GM23338 (cell line): ENCODE measurements around the gene SLC16A6. TPM values are rescaled to one million over a fixed set of nuclear protein-coding genes. Genes with fewer than 3 reads are reported as not detected.
A peak's percentile ranks its signal among the peaks of the same experiment; 100 is the strongest.

ENCODE experiments used
- ATAC-seq: fragments of 200-7000 bp; cut with Tn5 transposase; 3 replicates; pipeline ENCODE4 v1.9.1; 2020
- DNase-seq: peaks from one replicate; pipeline ENCODE4 v3.0.0-alpha.2; 2015; ENCODE audit warnings: low spot score
- H2AFZ ChIP-seq: fragments of 200-600 bp; sonication (generic); 2 replicates; pipeline ENCODE4 v1.8.0; 2016; ENCODE audit warnings: antibody characterized with exemption, mild to moderate bottlenecking, moderate library complexity
- H3F3A ChIP-seq: fragments of 200-600 bp; sonication (generic); replicated peaks from 2 replicates; pipeline ENCODE4 v1.8.0; 2017; ENCODE audit warnings: antibody characterized with exemption, mixed run types, low read depth
- H3K27ac ChIP-seq: fragments of 200-600 bp; sonication (generic); 2 replicates; pipeline ENCODE4 v1.6.1; 2016; ENCODE audit warnings: low read depth
- H3K27me3 ChIP-seq: fragments of 200-600 bp; sonication (generic); 2 replicates; pipeline ENCODE4 v1.8.0; 2016; ENCODE audit warnings: mild to moderate bottlenecking, mixed run types, moderate library complexity; ENCODE audit not compliant: insufficient read depth
- H3K36me3 ChIP-seq: fragments of 200-600 bp; sonication (generic); 2 replicates; pipeline ENCODE4 v1.8.0; 2016; ENCODE audit warnings: mild to moderate bottlenecking; ENCODE audit not compliant: insufficient read depth
- H3K4me1 ChIP-seq: fragments of 200-600 bp; sonication (generic); 2 replicates; pipeline ENCODE4 v1.8.0; 2016; ENCODE audit warnings: mild to moderate bottlenecking, moderate library complexity; ENCODE audit not compliant: insufficient read depth
- H3K4me2 ChIP-seq: fragments of 200-600 bp; sonication (generic); 2 replicates; pipeline ENCODE4 v1.7.1; 2017; ENCODE audit warnings: mixed run types
- H3K4me3 ChIP-seq: fragments of 200-600 bp; sonication (generic); 2 replicates; pipeline ENCODE4 v1.6.1; 2016; ENCODE audit warnings: mixed run types
- H3K79me2 ChIP-seq: fragments of 200-600 bp; sonication (generic); replicated peaks from 2 replicates; pipeline ENCODE4 v1.8.0; 2017; ENCODE audit warnings: mild to moderate bottlenecking; ENCODE audit not compliant: insufficient read depth
- H3K9me2 ChIP-seq: fragments of 200-600 bp; sonication (generic); 2 replicates; pipeline ENCODE4 v1.8.0; 2017; ENCODE audit not compliant: insufficient read depth
- H4K20me1 ChIP-seq: fragments of 200-600 bp; sonication (generic); replicated peaks from 2 replicates; pipeline ENCODE4 v1.8.0; 2017; ENCODE audit warnings: mild to moderate bottlenecking; ENCODE audit not compliant: insufficient read depth
- H3K27ac Mint-ChIP-seq: 2 replicates; pipeline ENCODE4 v1.8.0; 2020; ENCODE audit warnings: inconsistent platforms, mild to moderate bottlenecking, moderate library complexity, mixed read lengths
- H3K27me3 Mint-ChIP-seq: 3 replicates; pipeline ENCODE4 v1.8.0; 2022; ENCODE audit warnings: low read depth, mild to moderate bottlenecking, moderate library complexity, mixed read lengths, inconsistent platforms; ENCODE audit not compliant: insufficient read depth, poor library complexity
- H3K36me3 Mint-ChIP-seq: 3 replicates; pipeline ENCODE4 v1.8.0; 2021; ENCODE audit warnings: low read depth, mild to moderate bottlenecking, inconsistent platforms, moderate library complexity, mixed read lengths
- H3K4me1 Mint-ChIP-seq: 3 replicates; pipeline ENCODE4 v1.8.0; 2020; ENCODE audit warnings: mild to moderate bottlenecking, inconsistent platforms, mixed read lengths
- H3K4me3 Mint-ChIP-seq: 3 replicates; pipeline ENCODE4 v1.8.0; 2021; ENCODE audit warnings: moderate library complexity, mild to moderate bottlenecking, inconsistent platforms, mixed read lengths
- H3K9me3 Mint-ChIP-seq: 3 replicates; pipeline ENCODE4 v1.8.0; 2020; ENCODE audit warnings: moderate library complexity, mild to moderate bottlenecking, inconsistent platforms, mixed read lengths
- CREB1 ChIP-seq: fragments of 250-450 bp; sonication (Bioruptor Pico); IDR thresholded peaks from 2 replicates; pipeline ENCODE4 v1.5.0; 2020; ENCODE audit warnings: low read depth, mild to moderate bottlenecking, moderate library complexity
- EZH2 ChIP-seq: fragments of 200-600 bp; sonication (generic); IDR thresholded peaks from one replicate; pipeline ENCODE4 v1.8.0; 2017; ENCODE audit warnings: antibody characterized with exemption, mild to moderate bottlenecking, low read depth; ENCODE audit not compliant: unreplicated experiment
- EZH2phosphoT487 ChIP-seq: fragments of 200-600 bp; sonication (generic); IDR thresholded peaks from one replicate; pipeline ENCODE4 v1.8.1; 2018; ENCODE audit warnings: antibody characterized with exemption; ENCODE audit not compliant: unreplicated experiment
- JUNB ChIP-seq: IDR thresholded peaks from one replicate; pipeline ENCODE4 v1.6.1; 2016; ENCODE audit warnings: antibody characterized with exemption; ENCODE audit not compliant: unreplicated experiment
- POLR2AphosphoS5 ChIP-seq: IDR thresholded peaks from 2 replicates; pipeline ENCODE4 v1.6.1; 2016; ENCODE audit warnings: antibody characterized with exemption, low read depth
- STAT1 ChIP-seq: IDR thresholded peaks from one replicate; pipeline ENCODE4 v1.6.1; 2016; ENCODE audit warnings: antibody characterized with exemption; ENCODE audit not compliant: unreplicated experiment
- ZNF114 ChIP-seq: fragments of 250-450 bp; sonication (Bioruptor Pico); IDR thresholded peaks from 2 replicates; pipeline ENCODE4 v1.5.0; 2020; ENCODE audit warnings: mild to moderate bottlenecking, moderate library complexity
- ZNF462 ChIP-seq: fragments of 250-450 bp; sonication (Bioruptor Pico); IDR thresholded peaks from 2 replicates; pipeline ENCODE4 v1.5.0; 2020; ENCODE audit warnings: mild to moderate bottlenecking, moderate library complexity
- polyA plus RNA-seq: library from polyadenylated mRNA; unstranded; fragments of >200 nt; fragmentation: Nextera tagmentation; extraction: Ambion mirVana; gene quantifications from 2 replicates; pipeline ENCODE4 v1.2.1, GENCODE V29; 2016
- total RNA-seq: library from RNA; depleted of rRNA; stranded (reverse); fragments of >200 nt; shearing (Covaris generic); gene quantifications from 2 replicates; pipeline ENCODE4 v1.2.3, GENCODE V29; 2014

SLC16A6 gene
- total and polyA plus RNA-seq, 2 experiments from 2014 or later = not detected

GRCh38 chr17:68298601-68299000, 7.7 kb upstream of the SLC16A6 start:
- no peaks in the 10 kb centered on the region; the same call in 2 of the 3 replicates for H3K36me3 Mint-ChIP-seq
- H2AFZ ChIP-seq = no peak overlapping the region
- ATAC-seq (no peak), DNase-seq (no peak)
- no peak overlapping the region for H3K4me3 Mint-ChIP-seq
- H4K20me1 ChIP-seq = no peaks in the 10 kb centered on the region
- H3K27me3 ChIP-seq = peaks cover 13% of the 10 kb centered on the region
- H3K27me3 Mint-ChIP-seq = peaks cover 26% of the 10 kb centered on the region
- TF ChIP-seq EZH2phosphoT487 = no peak
- H3K4me1 ChIP-seq = peaks cover 34% of the 10 kb centered on the region
- H3K79me2 ChIP-seq = no peaks in the 10 kb centered on the region
- no peaks in the 10 kb centered on the region for H3K36me3 ChIP-seq
- no peak overlapping the region for H3K4me3 ChIP-seq
- no peaks in the 10 kb centered on the region for H3K9me2 ChIP-seq
- H3K27ac Mint-ChIP-seq = no peak overlapping the region
- H3K9me3 Mint-ChIP-seq = no peaks in the 10 kb centered on the region
- peaks cover 48% of the 10 kb centered on the region for H3K4me1 Mint-ChIP-seq
- H3K4me2 ChIP-seq = no peak overlapping the region
- H3F3A ChIP-seq = 0 out of 2 replicates have a peak, but pooled peaks cover 6% of the 10 kb centered on the region
- no peak overlapping the region for H3K27ac ChIP-seq

DNA sequence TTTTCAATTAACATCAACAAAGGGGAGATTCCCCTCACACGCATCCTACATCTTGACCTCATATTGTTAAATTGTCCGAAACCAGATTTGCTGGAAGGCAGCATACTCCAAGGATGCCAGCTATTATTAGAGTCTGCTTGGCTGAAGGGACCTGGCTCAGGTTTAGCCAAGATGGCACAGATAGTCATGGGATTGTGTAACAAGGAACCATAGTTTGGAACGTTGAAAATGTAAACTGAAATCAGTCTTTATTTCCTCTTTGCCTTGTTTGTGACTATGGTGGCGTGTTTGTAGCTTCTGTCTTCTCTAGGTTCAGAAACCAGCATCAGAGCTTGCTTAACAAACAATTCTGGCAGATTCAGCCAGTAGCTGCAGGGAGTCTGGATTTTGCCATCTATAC, 6.3 kb upstream of the SLC16A6 start:
- Histone ChIP-seq H3K36me3 (no peaks in the 10 kb centered on the region), H3K9me2 (no peaks in the 10 kb centered on the region), H3K27ac (no peak overlapping the region), H4K20me1 (no peaks in the 10 kb centered on the region), H3K4me1 (peaks cover 44% of the 10 kb centered on the region), H3K79me2 (no peaks in the 10 kb centered on the region), H2AFZ (no peak overlapping the region), H3K4me2 (no peak overlapping the region), H3K27me3 (peaks cover 26% of the 10 kb centered on the region), H3F3A (peaks cover 14% of the 10 kb centered on the region; the same call in 1 of the 2 replicates), H3K4me3 (no peak overlapping the region)
- Mint-ChIP-seq H3K4me3 (no peak overlapping the region), H3K27ac (no peak overlapping the region), H3K9me3 (no peaks in the 10 kb centered on the region), H3K4me1 (peaks cover 49% of the 10 kb centered on the region), H3K36me3 (no peaks in the 10 kb centered on the region; the same call in 2 of the 3 replicates), H3K27me3 (peaks cover 31% of the 10 kb centered on the region)
- TF ChIP-seq CREB1 (CRISPR knock-in tag) (no peak), JUNB (no peak), ZNF114 (CRISPR knock-in tag) (no peak), EZH2 (no peak)
- no peak for ATAC-seq
- no peak for DNase-seq

DNA sequence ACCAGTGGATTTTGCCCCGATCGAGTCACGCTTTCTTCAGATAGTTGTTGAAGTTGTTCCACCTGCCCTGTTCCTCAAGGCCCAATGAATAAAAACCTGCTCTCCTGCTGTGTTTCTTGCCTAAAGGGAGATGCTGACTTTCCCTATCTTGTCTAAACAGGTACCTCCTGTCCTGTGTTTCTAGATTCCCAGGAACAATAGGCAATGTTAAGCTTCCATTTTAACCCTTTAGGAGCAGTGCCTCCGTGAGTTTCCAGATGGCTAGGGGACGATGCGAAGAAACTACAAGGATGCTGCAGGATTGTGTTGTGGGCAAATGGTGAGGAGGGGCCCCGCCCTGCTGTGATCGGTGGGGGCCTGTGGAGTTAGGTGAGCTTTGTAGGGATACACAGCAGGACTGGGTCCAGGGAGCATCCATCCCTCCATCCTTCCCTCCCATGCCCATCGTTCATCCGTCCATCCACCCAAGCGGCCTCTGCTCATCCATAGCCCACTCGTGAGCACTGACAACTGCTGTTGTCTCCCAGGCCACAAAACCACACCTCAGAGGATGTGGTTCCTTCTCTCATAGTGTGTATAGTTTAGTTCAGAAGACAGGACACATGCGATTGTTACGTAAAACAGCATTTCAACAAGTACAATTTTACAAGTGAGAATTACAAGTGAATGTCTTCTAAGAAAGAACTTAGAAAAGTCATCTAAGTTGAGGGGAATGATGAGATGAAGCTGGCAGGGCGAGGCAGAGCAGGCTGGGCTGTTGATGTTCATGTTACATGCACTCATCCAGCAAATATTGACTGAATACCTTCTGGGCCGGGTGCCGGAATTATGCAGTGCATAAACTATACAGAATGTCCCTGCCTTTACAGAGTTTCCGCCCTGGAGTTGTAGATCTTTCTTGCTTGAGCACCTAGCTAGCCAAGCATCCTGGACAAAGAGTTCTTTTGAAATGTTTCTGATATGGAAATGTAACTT, 5.6 kb upstream of the SLC16A6 start:
- peaks cover 15% of the 10 kb centered on the region; the same call in 1 of the 2 replicates for H3F3A ChIP-seq
- Mint-ChIP-seq H3K36me3 (no peaks in the 10 kb centered on the region), H3K27ac (no peak overlapping the region), H3K27me3 (peaks cover 25% of the 10 kb centered on the region), H3K4me3 (no peak overlapping the region; the same call in 2 of the 3 replicates), H3K9me3 (no peaks in the 10 kb centered on the region), H3K4me1 (peaks cover 42% of the 10 kb centered on the region)
- DNase-seq = peak; percentile 67
- ATAC-seq = peak; percentile 7
- peak overlapping the region; percentile 2; the same call in 1 of the 2 replicates for H3K4me2 ChIP-seq
- no peak overlapping the region for H3K4me3 ChIP-seq
- no peaks in the 10 kb centered on the region for H4K20me1 ChIP-seq
- H3K36me3 ChIP-seq = no peaks in the 10 kb centered on the region
- H3K4me1 ChIP-seq = peaks cover 44% of the 10 kb centered on the region
- no peaks in the 10 kb centered on the region for H3K79me2 ChIP-seq
- TF ChIP-seq POLR2AphosphoS5 (no peak), ZNF462 (CRISPR knock-in tag) (peak; percentile 48), ZNF114 (CRISPR knock-in tag) (no peak), JUNB (no peak), STAT1 (no peak), CREB1 (CRISPR knock-in tag) (peak; percentile 15; the same call in 1 of the 2 replicates)
- H2AFZ ChIP-seq = no peak overlapping the region
- H3K27me3 ChIP-seq = peaks cover 31% of the 10 kb centered on the region
- H3K27ac ChIP-seq = no peak overlapping the region
- H3K9me2 ChIP-seq = no peaks in the 10 kb centered on the region
